Endothelial cell of umbilical vein (primary cell): ENCODE data around the gene PPIL1.

Experiments used
- CTCF ChIP-seq, 2 donors: IDR thresholded peaks; 1 replicate in 1 of 2; 2 replicates in 1 of 2; pipeline ENCODE4 v1.5.1; 2011; ENCODE audit warnings: low read length in 2 of 2, mild to moderate bottlenecking in 2 of 2, moderate library complexity in 2 of 2, control low read depth in 1 of 2, inconsistent platforms in 1 of 2, low read depth in 1 of 2; ENCODE audit not compliant: insufficient read depth in 1 of 2; ENCODE audit errors: extremely low read depth in 1 of 2
- MAX ChIP-seq: IDR thresholded peaks from 2 replicates; pipeline ENCODE4 v1.6.1; 2011; ENCODE audit not compliant: insufficient read depth, insufficient read length
- MYC ChIP-seq: IDR thresholded peaks from one replicate; pipeline ENCODE4 v1.6.1; 2011; ENCODE audit warnings: mild to moderate bottlenecking, low read depth, low read length
- POLR2AphosphoS5 ChIP-seq: IDR thresholded peaks from 2 replicates; pipeline ENCODE4 v1.6.1; 2012; ENCODE audit warnings: low read depth, mild to moderate bottlenecking, control low read depth, low read length, moderate library complexity; ENCODE audit not compliant: insufficient read depth

DNA sequence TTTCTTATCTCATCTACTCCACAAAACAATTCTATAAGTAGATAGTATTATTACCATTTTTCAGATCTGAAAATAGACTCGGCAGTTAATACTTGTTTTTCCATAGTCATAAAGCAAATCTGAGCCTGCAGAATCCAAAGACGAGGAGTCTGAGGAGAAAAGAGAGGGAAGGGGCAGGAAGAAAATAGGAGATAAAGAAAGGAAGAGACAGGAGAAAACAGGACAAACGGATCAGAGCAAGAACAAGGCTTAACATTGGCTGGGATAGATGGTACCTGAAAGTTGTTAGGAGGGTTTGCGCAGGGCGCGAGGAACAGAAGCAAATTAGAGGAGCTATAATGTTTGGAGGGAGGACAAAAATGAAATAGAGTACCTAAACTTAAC, 639 bp upstream of the PPIL1 start:
- no peak for TF ChIP-seq MYC
- no peak for TF ChIP-seq MAX
- TF ChIP-seq CTCF (IDR thresholded peaks at IDR 0.05; ENCODE audit: extremely low read depth in 1 of 2, insufficient read depth in 1 of 2, low read depth in 1 of 2, low read length in 2 of 2) = no peak
- TF ChIP-seq POLR2AphosphoS5 = no peak
